Stimulated activated naive CD4-positive, alpha-beta T cell (primary cell): Measurements from ENCODE around the gene PITX2.

Experiments used
- DNase-seq, 6 experiments: peaks; one replicate each; lab custom pipeline; 2025; lab: John Stamatoyannopoulos, UW

Gene PITX2

GRCh38 chr4:110623718-110624397, 981 bp upstream of the PITX2 start:
- DNase-seq = no peak

GRCh38 chr4:110621839-110622751, 782 bp downstream of the PITX2 start:
- no peak for DNase-seq

- DNase-seq = no peak
These were observed 1.5 kb downstream of the PITX2 start for GRCh38 chr4:110621328-110621812.

- DNase-seq = no peak
These were observed 2.1 kb downstream of the PITX2 start for GRCh38 chr4:110620691-110621327.

- DNase-seq = no peak
These were observed 2.6 kb downstream of the PITX2 start for GRCh38 chr4:110620322-110620690.

GRCh38 chr4:110619463-110620247, 3.2 kb downstream of the PITX2 start:
- DNase-seq = no peak

- no peak for DNase-seq
These were observed 4.1 kb downstream of the PITX2 start for GRCh38 chr4:110618581-110619462.

GRCh38 chr4:110617646-110618580, 5.0 kb downstream of the PITX2 start:
- DNase-seq = no peak

GRCh38 chr4:110617075-110617640, 5.7 kb downstream of the PITX2 start:
- DNase-seq = no peak

- DNase-seq = no peak
These were observed 6.4 kb downstream of the PITX2 start for GRCh38 chr4:110616238-110617074.

GRCh38 chr4:110615353-110616237, 7.3 kb downstream of the PITX2 start:
- no peak for DNase-seq

GRCh38 chr4:110614976-110615352, 7.9 kb downstream of the PITX2 start:
- no peak for DNase-seq

- DNase-seq = no peak
These were observed 8.5 kb downstream of the PITX2 start for GRCh38 chr4:110614173-110614963.

GRCh38 chr4:110613745-110614144, 9.1 kb downstream of the PITX2 start:
- no peak for DNase-seq

GRCh38 chr4:110612631-110613269, 10.1 kb downstream of the PITX2 start:
- no peak for DNase-seq

GRCh38 chr4:110611968-110612447, 10.9 kb downstream of the PITX2 start:
- no peak for DNase-seq
